Panc1 (cell line): Measurements from ENCODE around the gene PRB4. TPM values are rescaled to one million over a fixed set of nuclear protein-coding genes. Genes with fewer than 3 reads are reported as not detected.

Source experiments
- ATAC-seq: fragments of 200-7000 bp; cut with Tn5 transposase; 2 replicates; pipeline ENCODE4 v1.9.1; 2020; ENCODE audit warnings: mild to moderate bottlenecking, moderate library complexity
- BruUV-seq: library from RNA; stranded (reverse); fragments of 400-500 nt; replicated peaks from 2 replicates; lab custom pipeline; 2021; lab: Mats Ljungman, UMichigan
- CTCF ChIA-PET: fragments of 300-600 bp; sonication (Branson Sonifier 250); formaldehyde crosslinking; loops from one replicate; lab custom pipeline; 2022; ENCODE audit warnings: antibody characterized with exemption; lab: Charles Lee
- POLR2A ChIA-PET: fragments of 300-600 bp; sonication (Branson Sonifier 250); formaldehyde crosslinking; loops from one replicate; lab custom pipeline; 2022; ENCODE audit warnings: antibody characterized with exemption; lab: Charles Lee
- DNase-seq: peaks from one replicate; pipeline ENCODE4 v3.0.0-alpha.2; 2010; ENCODE audit warnings: low read depth, low spot score
- H3K27ac ChIP-seq: 2 replicates; pipeline ENCODE4 v1.5.1; 2011; ENCODE audit warnings: mild to moderate bottlenecking, low read length, inconsistent platforms
- H3K27me3 ChIP-seq: fragments of 200-500 bp; sonication (Bioruptor generic); 2 replicates; pipeline ENCODE4 v1.6.0; 2014; ENCODE audit warnings: low read length, inconsistent platforms; ENCODE audit not compliant: control insufficient read depth, insufficient read depth
- H3K36me3 ChIP-seq: fragments of 200-500 bp; sonication (Bioruptor generic); 2 replicates; pipeline ENCODE4 v1.5.1; 2014; ENCODE audit warnings: inconsistent platforms, mild to moderate bottlenecking, low read length, moderate library complexity; ENCODE audit not compliant: control insufficient read depth, insufficient read depth
- H3K4me1 ChIP-seq: 2 replicates; pipeline ENCODE4 v1.5.1; 2011; ENCODE audit warnings: inconsistent platforms, mild to moderate bottlenecking, low read length, moderate library complexity; ENCODE audit not compliant: control insufficient read depth, insufficient read depth
- H3K4me3 ChIP-seq, 2 experiments: 2 replicates each; pipeline ENCODE4 v1.5.1; 2011 to 2012; ENCODE audit warnings: low read depth in 2 of 2, low read length in 2 of 2, mild to moderate bottlenecking in 2 of 2, inconsistent platforms in 1 of 2, moderate library complexity in 1 of 2
- H3K9me3 ChIP-seq: fragments of 200-500 bp; sonication (Bioruptor generic); 2 replicates; pipeline ENCODE4 v1.5.1; 2014; ENCODE audit warnings: low read depth, mild to moderate bottlenecking, inconsistent platforms, low read length, moderate library complexity; ENCODE audit not compliant: control insufficient read depth, insufficient read depth
- CTCF ChIP-seq: fragments of 450-650 bp; IDR thresholded peaks from 2 replicates; pipeline ENCODE4 v1.5.1; 2017; ENCODE audit warnings: mild to moderate bottlenecking
- POLR2AphosphoS5 ChIP-seq: IDR thresholded peaks from 2 replicates; pipeline ENCODE4 v1.6.1; 2012; ENCODE audit warnings: mild to moderate bottlenecking, low read depth, low read length, moderate library complexity
- REST ChIP-seq, 2 experiments: IDR thresholded peaks; 2 replicates each; pipeline ENCODE4 v1.6.1; 2011 to 2012; ENCODE audit warnings: low read depth in 2 of 2, control low read depth in 1 of 2, low read length in 1 of 2, mild to moderate bottlenecking in 1 of 2, moderate library complexity in 1 of 2; ENCODE audit not compliant: insufficient read depth in 1 of 2
- SIN3A ChIP-seq: IDR thresholded peaks from 2 replicates; pipeline ENCODE4 v1.6.1; 2012; ENCODE audit warnings: low read depth, mild to moderate bottlenecking, low read length, moderate library complexity, borderline replicate concordance; ENCODE audit not compliant: insufficient read depth
- TCF7L2 ChIP-seq: IDR thresholded peaks from 2 replicates; pipeline ENCODE4 v1.6.1; 2011; ENCODE audit warnings: mild to moderate bottlenecking, low read depth, low read length, inconsistent platforms
- in situ Hi-C: cut with HindIII; loops from 2 replicates; pipeline ENCODE4 v1.10.0; 2016; ENCODE audit warnings: low sequenced_read_pairs, low pct_unique_long_range_greater_than_20kb
- intact Hi-C: fragments of 100-400 bp; cut with micrococcal nuclease; formaldehyde crosslinking; loops from one replicate; pipeline ENCODE4 v1.10.0; 2022; ENCODE audit not compliant: unreplicated experiment
- total RNA-seq: library from RNA; stranded (reverse); gene quantifications from one replicate; pipeline ENCODE4 v1.2.1, GENCODE V29; 2021; ENCODE audit not compliant: unreplicated experiment

PRB4 gene
- total RNA-seq, 1 experiment from 2014 or later = not detected

DNA sequence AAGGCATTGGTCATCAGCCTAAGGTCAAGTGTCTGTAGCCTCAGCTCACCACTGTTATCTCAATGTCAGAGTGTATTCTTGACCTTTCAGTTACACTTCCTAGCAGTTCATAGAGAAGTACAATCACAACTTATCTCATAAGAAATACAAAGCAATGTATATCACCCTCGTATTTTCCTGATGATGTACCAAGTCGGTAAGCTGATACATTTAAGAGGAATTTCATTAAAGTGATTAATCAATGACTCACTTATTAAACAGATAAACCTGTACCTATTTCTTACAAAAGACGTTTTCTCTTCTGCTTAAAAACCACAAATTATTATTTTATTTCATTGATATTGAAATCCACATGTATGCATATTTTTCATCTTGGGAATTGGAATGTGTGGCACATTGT is 36.8 kb downstream of the PRB4 start:
- ChIA-PET POLR2A (no interaction called here), CTCF (no interaction called here)
- Histone ChIP-seq H3K27me3 (no peaks in the 10 kb centered on the region), H3K27ac (no peak overlapping the region), H3K4me3 (no peak overlapping the region), H3K36me3 (no peaks in the 10 kb centered on the region), H3K4me1 (no peaks in the 10 kb centered on the region), H3K9me3 (no peaks in the 10 kb centered on the region)
- intact Hi-C loops (no loop called here), in situ Hi-C loops (no loop called here)
- ATAC-seq (no peak), DNase-seq (no peak)
- no peak for TF ChIP-seq SIN3A
- no peak for TF ChIP-seq REST (IDR thresholded peaks at IDR 0.05; ENCODE audit: insufficient read depth in 1 of 2, low read depth in 2 of 2, low read length in 1 of 2)
- no peak for TF ChIP-seq CTCF
- TF ChIP-seq POLR2AphosphoS5 = no peak
- no peak for TF ChIP-seq TCF7L2
- no TSS peak for BruUV-seq

DNA sequence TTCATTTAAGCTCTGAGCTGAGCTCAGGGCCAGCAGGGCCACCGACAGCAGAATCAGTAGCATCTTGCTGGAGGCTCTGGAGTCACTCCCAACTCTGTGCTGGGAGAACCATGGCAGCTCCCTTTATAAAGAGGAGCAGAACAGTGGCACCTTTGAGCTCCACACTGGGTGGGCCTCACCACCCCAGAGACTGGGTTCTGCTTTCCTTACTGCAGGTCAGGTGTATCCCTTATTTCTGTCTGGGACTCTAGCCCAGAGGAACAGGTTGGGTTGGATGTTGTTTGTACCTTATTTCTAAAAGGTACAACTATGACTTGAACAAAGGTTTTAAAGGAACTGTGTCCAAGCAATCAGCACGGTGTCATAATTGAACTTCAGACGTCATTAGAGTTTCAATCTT is 40.6 kb downstream of the PRB4 start, which contains the start of gene PRB3:
Gene PRB3 (minus strand): TSS at position 101 of the 400 bp plus-strand sequence. CDS start 38 bp downstream, at position 63.
- in situ Hi-C loops = no loop called here
- TF ChIP-seq CTCF (no peak), TCF7L2 (no peak), POLR2AphosphoS5 (no peak), REST (IDR thresholded peaks at IDR 0.05; ENCODE audit: insufficient read depth in 1 of 2, low read depth in 2 of 2, low read length in 1 of 2) (no peak), SIN3A (no peak)
- no peak within 1 kb of the TSS for H3K27ac ChIP-seq
- DNase-seq = no peak
- no peaks in the 10 kb centered on the region for H3K27me3 ChIP-seq
- ChIA-PET CTCF (no interaction called here), POLR2A (no interaction called here)
- intact Hi-C loops = no loop called here
- H3K36me3 ChIP-seq = no peaks in the 10 kb centered on the region
- no peak for ATAC-seq
- H3K4me1 ChIP-seq = no peaks in the 10 kb centered on the region
- H3K9me3 ChIP-seq = no peaks in the 10 kb centered on the region
- no peak within 1 kb of the TSS for H3K4me3 ChIP-seq
- BruUV-seq = no TSS peak
